Measurements from ENCODE around the gene ANAPC4.

- no peak for TF ChIP-seq CTCF (IDR thresholded peaks at IDR 0.05; ENCODE audit: low read length)
- no peak for TF ChIP-seq EZH2 (IDR thresholded peaks at IDR 0.05; ENCODE audit: borderline replicate concordance, low read length)
Measured at GRCh38 chr4:25350561-25350960, 26.5 kb upstream of the ANAPC4 start.

All from OCI-LY1 (cell line).